Activated CD8-positive, alpha-beta memory T cell treated with anti-CD3 and anti-CD28 coated beads for 36 hours (primary cell): ENCODE results near the gene RAET1E. TPM values are rescaled to one million over a fixed set of nuclear protein-coding genes. Genes with fewer than 3 reads are reported as not detected.
"Not testable (repeated sequence)": the region's sequence is repeated elsewhere in the genome, so short reads cannot be mapped to it uniquely, and the experiment has no call there.

Experiments used
- CTCF ChIA-PET: fragments of 350-600 bp; sonication (Branson Sonifier 250); formaldehyde crosslinking; loops from one replicate; lab custom pipeline; 2021; ENCODE audit warnings: antibody characterized with exemption; lab: Charles Lee
- POLR2A ChIA-PET: fragments of 350-600 bp; sonication (Branson Sonifier 250); formaldehyde crosslinking; loops from one replicate; lab custom pipeline; 2021; ENCODE audit warnings: antibody characterized with exemption; lab: Charles Lee
- total RNA-seq, 2 experiments: library from RNA; stranded (reverse); gene quantifications; one replicate each; pipeline ENCODE4 v1.2.3, GENCODE V29; 2021

Gene RAET1E
- total RNA-seq, 2 experiments from 2014 or later, result not detected

DNA sequence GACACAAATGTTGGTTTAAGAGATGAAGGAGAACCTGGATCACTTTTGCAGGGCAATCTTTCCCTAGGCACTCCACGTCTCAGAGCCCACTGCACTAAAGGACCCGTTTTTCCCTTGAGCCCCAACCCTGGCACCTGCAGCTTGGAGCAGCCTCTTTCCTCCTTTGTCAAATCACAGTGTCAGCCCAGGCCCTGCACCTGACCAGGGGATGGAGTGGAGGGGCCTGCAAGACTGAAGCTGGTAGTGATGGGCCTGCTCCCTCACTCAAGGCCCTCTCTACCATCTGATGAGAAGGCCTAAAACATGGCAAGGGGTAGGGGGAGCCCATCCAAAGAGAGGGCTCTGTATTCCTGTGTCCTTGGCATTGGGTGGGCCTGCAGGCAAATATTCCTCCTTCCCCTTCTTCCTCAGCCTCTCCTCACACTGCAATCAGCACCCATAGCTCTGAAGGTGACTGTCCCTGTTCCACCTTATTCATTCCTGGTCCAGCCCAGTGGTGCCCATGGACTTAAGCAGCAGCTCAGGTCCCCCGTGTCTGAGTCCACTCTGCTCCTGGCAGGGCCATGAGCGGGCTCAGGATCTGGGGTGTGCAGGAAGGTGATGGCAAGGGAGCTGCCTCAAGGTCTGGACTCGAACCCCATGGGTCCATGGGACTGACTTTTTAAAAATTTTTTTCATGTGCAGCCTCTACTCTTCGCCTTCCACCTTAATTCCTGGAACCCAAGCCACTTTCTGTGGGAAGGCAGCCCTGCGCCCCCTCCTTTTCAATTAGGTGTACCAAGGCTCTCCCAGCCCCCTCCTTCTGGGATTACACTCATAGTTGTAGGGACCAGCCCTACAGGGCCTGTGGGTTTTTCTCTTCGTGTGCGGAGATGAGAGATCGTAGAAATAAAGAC, 18.3 kb upstream of the RAET1E start:
- ChIA-PET CTCF (no interaction called here), POLR2A (no interaction called here)

DNA sequence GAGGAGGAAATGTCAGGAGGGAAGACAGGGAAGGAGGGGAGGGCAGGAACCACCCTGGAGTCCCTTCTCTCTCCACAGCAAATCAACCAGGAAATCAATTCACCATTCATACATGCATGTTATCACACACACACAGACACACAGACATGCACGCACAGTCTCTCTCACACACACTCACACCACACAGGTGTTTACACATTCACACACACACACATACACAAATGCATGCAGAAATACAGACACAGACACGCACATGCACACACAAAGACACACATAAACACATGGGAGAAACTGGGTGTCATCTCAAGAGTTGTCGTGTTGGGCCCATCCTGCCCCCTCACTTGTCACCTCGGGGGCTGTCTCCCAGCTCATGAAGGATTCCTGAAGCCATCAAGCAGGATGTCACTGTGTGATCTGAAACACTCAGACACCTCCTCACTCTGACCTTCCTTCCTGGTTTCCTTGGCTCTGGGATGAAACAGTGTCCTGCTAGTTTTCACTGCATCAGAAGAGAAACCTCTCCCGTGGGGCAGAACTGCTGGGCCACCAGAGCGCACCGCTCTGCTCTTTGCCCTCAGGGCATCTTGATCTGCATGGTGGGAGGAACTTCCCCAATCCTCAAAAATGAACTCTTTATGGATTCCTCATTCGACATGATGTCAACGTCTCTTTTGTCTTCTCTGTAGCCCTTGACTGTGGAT, 15.8 kb upstream of the RAET1E start:
- POLR2A ChIA-PET, result no interaction called here
- CTCF ChIA-PET, result no interaction called here

DNA sequence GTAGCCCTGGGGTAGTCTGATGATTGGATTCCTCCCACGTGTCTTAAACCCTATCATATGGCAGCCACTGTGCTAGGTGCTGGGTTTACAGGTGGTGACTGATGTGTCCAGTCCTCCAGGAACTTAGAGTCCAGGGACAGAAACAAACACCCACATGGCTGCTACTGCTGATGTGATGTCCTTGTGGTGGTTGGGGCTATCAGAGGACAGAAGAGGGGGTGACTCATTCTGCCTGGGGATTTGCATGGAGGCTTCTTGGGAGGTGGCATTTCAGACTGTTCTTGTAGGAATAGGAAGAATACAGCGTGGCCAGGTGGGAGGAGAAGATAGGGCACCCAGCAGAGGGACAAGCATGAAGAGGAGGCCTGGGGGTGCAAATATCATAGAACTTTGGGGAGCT, 15.2 kb upstream of the RAET1E start:
- ChIA-PET POLR2A (no interaction called here), CTCF (no interaction called here)

DNA sequence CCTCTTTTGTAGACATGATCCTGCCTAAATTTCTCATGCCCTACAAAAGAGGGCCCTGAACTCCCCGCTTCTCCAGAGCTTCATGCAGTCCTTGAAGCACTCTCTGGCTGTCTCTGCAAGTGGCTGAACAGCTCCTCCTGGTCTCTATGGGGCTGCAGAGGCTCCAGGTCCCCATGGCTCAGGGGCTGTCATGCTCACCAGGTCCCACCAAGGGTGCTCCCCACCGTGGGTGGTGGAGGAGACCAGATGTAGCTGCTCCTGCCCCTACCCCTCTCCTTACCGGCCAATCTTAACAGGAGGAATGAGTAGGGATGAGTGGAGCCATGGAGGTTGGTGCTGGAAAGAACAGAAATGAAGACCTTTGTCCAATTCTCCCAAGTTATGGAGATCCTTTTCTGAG, 14.8 kb upstream of the RAET1E start:
- POLR2A ChIA-PET, CTCF ChIA-PET: not testable (repeated sequence)

DNA sequence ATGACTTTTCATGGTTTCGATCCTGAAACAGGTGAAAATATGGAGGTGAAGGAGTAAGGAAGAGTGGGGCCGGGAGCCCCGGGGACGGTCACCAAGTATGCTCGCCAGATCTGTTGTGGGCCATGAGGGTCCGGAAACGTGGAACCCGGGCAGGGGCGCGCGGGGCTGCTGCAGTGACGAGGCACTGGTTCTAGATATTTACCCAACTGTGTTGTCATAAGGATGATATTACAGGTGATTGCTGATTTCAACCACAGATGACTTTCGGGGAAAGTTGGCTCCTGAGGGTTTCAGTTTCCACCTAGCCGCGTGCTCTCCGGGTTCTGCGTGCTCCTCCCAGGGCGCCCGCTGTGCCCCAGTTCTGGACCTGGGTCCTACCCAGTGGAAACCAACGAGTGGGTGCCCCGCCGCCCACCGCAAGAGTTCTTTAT, 12.8 kb upstream of the RAET1E start:
- ChIA-PET CTCF (no interaction called here), POLR2A (no interaction called here)

DNA sequence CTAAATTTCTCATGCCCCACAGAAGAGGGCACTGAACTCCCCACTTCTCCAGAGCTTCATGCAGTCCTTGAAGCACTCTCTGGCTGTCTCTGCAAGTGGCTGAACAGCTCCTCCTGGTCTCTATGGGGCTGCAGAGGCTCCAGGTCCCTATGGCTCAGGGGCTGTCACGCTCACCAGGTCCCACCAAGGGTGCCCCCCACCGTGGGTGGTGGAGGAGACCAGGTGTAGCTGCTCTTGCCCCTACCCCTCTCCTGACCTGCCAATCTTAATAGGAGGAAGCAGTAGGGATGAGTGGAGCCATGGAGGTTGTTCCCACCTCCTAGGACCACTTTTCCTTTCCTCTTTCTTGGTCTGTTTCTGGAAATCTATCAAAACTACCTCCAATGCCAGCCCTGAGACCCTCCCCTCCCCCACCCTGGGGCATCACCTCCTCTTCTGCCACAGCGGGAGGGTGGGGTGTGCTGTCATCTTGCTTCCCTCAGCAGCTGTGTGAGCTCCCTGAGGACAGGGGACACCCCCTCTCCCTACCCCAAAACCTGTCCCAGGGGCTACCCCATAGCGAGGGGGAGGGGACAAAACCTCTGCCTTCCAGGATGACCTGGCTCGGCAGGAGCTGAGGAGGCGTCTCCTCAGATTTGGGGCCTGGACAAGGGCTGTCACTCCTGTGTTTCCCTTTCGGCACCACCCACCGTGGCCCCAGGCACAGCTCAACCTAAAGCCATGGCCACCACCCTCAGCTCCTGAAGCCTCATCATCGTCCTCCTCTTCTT, 12.0 kb upstream of the RAET1E start:
- POLR2A ChIA-PET, result no interaction called here
- CTCF ChIA-PET, result no interaction called here

GRCh38 chr6:149908480-149908879, 10.6 kb upstream of the RAET1E start:
- CTCF ChIA-PET, POLR2A ChIA-PET: not testable (repeated sequence)

- ChIA-PET CTCF (no interaction called here), POLR2A (no interaction called here)
Measured at GRCh38 chr6:149907317-149907716, 9.4 kb upstream of the RAET1E start.

GRCh38 chr6:149906405-149906804, 8.5 kb upstream of the RAET1E start:
- POLR2A ChIA-PET, result no interaction called here

DNA sequence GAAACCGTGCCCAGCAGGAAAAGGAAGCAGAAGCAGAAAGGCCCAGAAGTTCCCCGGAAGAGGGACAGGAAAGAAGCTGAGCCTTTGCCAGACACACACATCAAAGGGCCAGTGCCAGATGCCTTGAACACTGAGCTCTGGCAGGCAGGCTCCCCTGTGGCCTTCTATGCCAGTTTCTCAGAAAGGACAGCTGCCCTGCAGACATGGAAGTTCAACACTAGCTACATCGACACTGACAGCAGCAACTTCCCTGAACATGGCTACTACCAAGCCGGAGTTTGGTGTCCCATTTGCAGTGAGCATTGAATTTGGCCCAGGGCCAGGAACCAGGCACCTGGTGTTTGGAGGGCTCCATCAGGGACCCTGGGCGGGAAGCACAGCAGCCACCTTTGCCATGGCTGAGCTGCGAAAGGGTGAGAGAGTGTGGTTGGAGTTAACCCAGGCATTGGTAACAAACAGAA, 8.0 kb upstream of the RAET1E start:
- ChIA-PET CTCF (no interaction called here), POLR2A (no interaction called here)

More at GRCh38 chr6:149906405-149906804, 8.5 kb upstream of the RAET1E start:
- CTCF ChIA-PET, result no interaction called here

- ChIA-PET POLR2A (no interaction called here), CTCF (no interaction called here)
Measured at GRCh38 chr6:149905371-149905910, 7.5 kb upstream of the RAET1E start.

DNA sequence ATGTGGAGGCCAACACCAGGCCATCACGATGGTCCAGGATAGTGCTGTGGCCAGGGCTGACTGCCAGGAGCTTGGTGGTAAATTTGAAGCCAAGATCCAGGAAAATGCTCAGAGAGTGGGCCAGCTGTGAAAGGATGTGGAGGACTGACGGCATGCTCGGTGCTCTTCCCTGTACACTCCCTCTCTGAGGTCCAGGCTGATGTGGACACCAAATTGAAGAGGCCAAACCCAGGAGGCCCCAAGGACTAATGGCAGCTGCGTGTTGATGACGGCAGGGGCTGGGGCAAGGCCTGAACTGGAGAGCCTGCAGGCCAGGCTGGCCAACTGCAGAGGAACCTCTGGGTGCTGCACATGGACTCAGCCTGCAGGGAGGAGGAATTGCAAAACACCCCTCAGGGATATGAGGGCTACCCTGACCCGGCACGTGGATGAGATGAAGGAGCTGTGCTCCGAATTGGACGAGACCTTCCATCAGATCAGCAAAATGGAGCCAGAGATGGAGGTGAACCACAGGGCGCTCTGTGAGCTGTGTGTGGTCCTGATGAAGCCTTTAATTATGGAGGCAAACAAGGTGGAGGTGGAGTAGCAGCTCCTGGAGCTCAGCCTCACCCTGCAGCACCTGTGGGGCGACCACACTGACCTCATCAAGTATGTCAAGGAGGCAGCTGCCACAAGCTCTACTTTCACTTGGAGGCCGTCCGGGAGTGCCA, 6.9 kb upstream of the RAET1E start:
- ChIA-PET CTCF (no interaction called here), POLR2A (no interaction called here)

DNA sequence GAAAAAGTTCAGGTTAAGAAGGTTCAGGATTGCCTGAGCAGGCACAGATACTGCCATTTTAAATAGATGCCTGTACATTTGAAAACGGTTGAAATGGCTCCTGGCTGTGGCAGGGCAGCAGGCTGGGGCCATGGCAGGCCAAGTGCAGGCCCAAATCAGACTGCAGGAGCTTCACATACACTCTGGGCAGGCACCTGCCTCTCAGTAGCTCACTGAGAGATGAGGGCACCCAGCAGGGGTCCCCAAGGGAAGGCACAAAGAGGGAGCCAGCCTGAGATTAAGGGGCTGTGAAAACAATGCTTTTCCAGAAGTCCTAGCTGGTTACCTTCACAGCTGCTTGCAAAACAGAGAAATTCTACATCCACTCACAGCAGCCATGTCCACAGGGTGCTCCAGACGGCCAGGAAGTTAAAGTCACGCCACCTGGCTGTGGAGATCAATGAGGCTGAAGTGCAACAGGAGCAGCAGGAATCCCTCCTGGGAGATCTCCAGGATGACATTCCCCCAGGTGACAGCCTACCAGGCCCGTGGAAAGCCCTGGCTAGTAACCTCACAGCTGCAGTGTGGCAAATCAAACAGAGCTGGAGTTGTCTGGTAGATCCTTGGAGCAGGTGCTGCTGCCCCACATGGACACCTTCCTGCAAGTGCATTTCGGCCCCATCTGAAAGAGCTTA, 6.2 kb upstream of the RAET1E start:
- POLR2A ChIA-PET, result no interaction called here
- CTCF ChIA-PET, result no interaction called here

- POLR2A ChIA-PET, result no interaction called here
- CTCF ChIA-PET, result no interaction called here
Measured at GRCh38 chr6:149901444-149902140, 3.7 kb upstream of the RAET1E start.

- CTCF ChIA-PET, result no interaction called here
- POLR2A ChIA-PET, result no interaction called here
Measured at GRCh38 chr6:149900620-149901443, 2.9 kb upstream of the RAET1E start.

GRCh38 chr6:149899926-149900619, 2.2 kb upstream of the RAET1E start:
- POLR2A ChIA-PET, result no interaction called here
- CTCF ChIA-PET, result no interaction called here

- ChIA-PET CTCF (no interaction called here), POLR2A (no interaction called here)
Measured at GRCh38 chr6:149899486-149899885, 1.6 kb upstream of the RAET1E start.
